Activated T-cell treated with anti-CD3 and anti-CD28 coated beads, Interleukin-2, amount 50 U/mL, for 1 hour (primary cell): ENCODE results near the gene EDEM1.

ENCODE experiments used
- DNase-seq: peaks from one replicate; pipeline ENCODE4 v3.0.0-alpha.2; 2020

EDEM1 gene

DNA sequence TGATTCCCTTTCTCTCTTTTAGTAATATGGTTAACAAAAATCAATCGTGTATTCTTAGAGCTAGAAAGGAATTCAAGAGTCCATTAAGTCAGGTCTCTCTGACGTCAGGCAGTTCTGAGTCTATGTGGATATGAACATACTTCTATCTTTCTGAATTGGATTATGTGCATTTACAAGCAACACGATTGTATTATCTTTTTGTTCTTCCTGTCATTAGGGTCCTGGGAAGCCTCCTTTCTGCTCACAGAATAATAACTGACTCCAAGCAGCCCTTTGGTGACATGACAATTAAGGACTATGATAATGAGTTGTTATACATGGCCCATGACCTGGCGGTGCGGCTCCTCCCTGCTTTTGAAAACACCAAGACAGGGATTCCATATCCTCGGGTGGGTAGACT lies 14.0 kb downstream of the EDEM1 start:
- DNase-seq, result no peak

DNA sequence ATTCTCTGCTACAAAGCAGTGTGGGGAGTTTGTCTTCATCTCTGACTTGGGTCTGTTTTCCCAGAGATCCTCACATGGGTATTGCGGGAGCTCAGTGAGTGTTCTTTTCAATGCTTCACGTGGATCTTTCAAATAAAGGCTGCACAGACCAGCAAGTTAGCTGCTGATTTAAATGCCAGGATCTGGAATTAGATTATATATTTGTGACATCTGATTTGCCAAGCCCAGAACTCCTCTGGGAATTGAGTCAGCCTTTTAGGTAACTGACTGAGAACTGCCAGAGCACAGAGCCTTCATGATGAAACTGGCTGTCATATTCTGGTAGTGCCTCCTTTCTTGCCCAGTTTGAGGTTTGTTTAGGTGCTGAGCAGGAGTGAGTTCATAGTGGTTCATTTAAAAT lies 14.7 kb downstream of the EDEM1 start:
- no peak for DNase-seq

DNA sequence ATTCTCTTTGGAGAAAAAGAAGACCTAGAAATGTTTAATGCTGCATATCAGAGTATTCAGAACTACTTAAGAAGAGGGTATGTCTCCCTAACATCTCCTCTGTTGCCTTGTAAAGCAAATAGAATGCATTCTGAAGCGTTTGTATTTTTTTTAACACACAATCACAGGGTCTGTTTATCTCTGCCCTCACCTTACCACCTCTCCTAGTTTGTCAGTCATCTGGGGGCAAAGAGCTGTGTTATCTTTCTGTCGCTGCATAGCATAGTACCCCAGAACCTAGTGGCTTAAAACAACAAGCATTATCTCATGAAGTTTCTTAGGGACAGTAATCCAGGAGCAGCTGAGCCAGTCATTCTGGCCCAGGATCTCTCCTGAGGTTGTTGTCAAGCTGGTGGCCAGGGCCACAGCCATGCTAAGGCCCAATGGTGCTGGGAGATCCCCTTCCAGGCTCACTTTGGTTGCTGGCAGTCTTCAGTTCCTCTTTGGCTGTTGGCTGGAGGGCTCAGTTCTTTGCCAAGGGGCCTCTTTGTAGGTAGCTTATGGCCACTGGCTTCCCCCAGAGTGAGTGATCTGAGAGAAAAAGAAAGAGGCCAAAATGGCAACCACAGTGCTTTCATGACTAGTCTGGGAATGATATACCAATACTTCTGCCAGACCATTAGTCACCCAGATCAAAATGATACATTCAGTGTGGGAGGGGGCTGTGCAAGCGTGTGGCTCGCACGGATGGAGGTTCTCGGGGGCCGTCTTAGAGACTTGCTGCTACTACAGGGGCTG lies 17.8 kb downstream of the EDEM1 start:
- DNase-seq, result no peak

DNA sequence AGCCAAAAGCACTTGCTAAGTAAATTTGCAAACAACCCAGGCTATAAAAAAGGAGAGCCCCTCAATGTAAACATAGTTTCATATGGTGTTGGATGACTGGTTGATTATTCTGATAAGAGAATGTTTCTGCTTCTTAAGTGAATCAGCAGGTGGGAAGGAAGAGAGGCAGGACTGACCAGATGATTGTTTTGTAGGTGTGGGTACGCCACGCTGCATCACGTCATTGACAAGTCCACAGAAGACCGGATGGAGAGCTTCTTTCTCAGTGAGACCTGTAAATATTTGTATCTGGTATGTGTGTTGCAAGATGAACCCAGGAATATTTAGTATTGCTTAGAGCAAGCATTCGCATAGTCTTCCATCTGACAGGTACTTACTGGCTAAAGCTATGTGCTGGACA lies 23.4 kb downstream of the EDEM1 start:
- no peak for DNase-seq

DNA sequence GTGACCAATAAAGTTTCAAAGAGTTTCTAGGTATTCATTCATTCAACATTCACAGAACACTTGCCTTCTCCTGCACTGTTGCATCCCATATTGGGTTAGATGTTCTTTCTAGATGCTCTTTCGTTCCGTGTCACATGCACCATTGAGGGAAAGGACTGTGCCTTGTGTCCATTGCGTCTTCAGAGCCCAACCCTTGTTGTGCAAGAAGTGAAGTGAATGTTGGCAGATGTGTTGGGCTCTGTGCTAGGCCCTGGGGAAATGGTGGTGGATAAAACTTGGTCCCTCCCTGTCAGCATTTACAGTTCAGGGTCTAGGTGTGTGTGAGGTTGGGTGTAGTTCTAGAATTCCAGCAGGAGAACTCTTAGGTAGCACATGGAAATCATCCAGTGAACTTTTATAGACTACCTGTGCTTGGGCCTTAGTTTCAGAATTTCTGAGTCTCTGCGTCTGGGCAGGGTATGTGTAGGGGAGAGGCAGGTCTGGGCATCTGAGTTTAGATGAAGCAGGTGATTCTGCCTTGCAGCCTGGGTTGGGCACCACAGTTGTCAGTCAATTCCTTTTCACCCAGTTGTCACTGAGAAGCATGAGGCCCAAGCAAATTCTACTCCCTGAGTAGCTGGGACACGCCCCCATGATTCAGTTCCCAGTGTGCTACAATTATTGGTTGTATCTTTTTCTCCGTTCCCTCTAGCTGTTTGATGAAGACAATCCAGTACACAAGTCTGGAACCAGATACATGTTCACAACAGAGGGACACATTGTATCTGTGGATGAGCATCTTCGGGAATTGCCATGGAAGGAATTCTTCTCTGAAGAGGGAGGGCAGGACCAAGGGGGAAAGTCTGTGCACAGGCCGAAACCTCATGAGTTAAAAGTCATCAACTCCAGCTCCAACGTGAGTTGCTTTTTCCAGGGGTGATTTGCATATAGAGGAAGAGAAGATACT lies 25.4 kb downstream of the EDEM1 start:
- no peak for DNase-seq

DNA sequence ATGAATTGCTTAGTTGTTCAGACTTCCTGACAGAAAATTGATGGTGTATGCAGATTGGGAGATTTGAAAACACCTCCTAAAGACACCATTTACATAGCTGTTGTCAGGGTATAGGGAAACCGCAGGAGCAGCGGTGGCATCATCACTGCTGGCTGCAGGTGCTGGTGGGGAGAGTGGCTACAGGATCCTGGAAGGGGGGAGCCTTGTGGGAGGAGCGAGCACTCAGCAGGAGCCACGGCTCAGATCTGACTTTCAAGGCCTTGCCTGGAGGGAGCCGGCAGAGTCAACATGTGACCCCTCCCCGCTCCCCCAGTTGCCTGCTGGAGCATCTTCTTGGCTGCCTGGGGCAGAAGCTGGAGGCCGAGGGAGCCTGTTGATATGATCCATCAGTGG lies 26.1 kb downstream of the EDEM1 start:
- no peak for DNase-seq

DNA sequence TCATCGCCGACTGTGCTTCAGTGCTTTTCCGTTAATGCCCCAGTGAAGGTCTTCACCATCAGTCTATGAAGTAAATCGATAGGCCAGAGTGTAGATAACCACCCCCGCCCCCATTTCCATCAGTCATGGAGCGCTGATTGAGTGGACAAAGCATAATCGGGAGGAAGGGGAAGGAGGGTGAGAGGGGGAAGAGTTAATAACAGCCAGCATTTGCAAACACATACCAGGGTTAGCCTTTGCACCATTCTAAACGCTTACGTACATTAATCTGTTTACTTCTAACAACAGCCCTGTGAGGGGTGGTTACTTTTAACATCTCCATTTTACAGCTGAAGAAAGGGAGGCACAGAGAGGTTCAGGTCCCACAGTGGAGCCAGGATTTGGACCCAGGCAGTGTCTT lies 26.8 kb downstream of the EDEM1 start:
- no peak for DNase-seq

DNA sequence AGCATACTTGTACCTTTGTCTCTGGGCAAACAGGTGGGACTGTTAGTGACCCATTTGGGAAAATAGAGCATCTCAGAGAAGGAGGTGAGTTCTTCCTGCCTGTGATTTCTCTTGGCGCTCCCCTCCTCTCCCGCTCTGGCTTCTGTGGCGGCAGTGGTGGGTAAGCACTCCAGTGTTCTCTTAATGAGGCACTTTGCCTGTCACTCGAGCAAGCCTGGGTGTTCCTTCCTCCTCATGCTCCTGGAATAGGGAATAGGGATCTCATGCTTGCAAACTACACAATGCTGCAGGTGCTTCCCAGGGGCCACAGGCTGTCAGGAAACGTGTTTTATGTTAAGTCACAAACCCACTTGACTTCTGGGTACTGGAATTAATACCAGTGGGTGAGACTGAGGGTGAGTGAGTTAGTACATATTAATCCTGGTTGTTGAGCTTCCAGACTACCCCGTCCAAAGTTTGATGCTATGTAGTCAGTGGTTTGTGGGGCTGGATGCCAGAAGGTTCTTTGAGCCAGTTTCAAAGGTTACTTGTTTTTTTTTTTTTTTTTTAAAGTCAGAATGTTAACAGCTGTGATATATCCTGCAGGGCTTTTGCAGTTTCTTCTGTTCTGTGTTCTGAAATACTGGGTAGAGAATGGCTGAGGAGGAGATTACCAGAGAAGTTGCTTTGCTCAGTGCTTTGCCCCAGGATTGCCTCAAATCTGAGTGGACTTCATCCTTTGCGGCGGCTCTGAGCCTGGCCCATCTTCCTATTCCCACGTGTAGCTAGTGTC lies 30.5 kb downstream of the EDEM1 start:
- no peak for DNase-seq

DNA sequence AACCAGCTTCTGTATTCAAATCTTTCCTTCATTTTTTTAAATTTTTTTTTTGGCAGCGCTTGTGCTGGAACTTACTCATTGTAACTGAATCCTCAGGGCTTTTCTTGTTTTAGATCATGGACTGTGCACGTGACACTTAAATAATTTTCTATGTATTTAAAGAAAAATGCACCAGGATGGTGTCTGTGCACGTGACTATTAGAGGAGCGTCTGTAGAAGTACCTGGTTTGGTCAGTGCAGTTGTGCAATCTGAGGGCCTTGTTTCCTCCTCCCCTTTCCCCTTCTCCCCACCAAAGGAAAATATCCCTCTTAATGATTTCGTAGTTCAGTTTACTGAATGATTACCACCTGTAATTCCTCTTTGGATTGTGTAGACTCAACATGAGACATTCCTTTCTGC lies 31.3 kb downstream of the EDEM1 start:
- DNase-seq, result no peak

DNA sequence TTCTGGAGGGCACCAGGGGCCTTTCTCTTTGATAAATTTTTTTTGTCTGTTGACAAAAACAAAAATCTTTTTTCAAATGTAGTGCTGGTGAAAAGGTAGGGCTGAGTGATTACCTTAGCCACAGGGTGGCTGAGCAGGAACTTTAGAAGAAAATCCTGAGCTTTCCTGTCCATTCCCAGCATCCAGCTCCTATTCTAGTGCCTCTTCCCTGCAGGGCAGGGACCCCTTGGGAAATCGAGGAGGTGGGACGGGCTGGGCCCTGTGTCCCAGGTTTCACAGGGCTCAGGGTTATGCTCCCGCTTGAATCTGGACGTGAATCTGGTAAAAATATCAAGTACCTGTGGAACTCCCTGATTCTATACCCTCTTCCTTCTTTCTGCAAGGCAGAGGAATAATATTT lies 31.7 kb downstream of the EDEM1 start:
- no peak for DNase-seq

DNA sequence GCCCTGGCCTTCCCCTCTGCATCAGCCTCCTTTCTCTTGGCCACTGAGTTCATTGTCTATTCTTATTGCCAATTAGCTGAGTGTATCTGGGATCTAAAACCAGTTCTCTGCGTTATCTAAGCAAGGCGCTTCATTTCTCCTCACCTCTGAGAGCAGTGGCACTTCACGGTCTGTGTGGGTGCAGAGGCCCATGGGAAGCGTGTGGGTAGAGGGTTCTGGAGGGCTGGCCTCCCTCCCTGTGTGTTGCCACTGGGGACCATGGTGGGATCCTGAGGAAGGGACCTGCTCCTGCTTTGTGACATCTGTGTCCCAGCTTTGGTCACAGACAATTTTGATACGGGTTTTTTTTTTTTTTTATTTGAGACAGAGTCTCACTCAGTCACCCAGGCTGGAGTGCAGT lies 32.7 kb downstream of the EDEM1 start:
- DNase-seq, result no peak

DNA sequence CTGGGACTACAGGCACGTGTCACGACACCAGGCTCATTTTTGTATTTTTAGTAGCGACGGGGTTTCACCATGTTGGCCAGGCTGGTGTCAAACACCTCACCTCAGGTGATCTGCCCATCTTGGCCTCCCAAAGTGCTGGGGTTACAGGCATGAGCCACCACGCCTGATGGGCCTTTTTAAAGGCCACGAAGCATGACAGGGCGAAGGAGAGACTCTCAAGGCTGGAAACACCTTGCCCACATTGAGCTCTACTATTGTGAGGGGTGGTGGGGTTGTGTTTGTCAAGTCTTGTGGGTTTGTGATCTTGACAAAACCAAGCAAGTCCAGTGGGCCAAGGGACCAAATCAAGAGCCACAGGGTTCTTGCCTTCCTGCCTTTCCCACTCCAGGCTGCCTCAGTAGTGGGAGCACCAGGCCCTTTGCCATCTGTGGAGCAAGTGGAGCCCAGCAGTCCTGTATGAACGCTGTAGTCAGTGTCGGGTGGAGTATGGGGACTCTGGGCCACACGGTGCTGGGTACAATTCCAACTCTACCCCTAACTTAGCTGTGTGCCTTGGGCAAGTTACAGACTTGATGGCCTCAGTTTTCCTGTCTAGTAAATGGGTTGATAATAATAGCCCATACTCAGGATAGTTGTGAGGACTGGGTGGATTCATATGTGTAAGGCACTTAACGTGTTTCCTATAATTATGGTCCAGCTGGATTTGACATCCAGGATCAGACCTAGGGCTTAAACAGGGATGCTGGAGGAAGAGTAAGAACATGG lies 33.3 kb downstream of the EDEM1 start:
- DNase-seq, result no peak

DNA sequence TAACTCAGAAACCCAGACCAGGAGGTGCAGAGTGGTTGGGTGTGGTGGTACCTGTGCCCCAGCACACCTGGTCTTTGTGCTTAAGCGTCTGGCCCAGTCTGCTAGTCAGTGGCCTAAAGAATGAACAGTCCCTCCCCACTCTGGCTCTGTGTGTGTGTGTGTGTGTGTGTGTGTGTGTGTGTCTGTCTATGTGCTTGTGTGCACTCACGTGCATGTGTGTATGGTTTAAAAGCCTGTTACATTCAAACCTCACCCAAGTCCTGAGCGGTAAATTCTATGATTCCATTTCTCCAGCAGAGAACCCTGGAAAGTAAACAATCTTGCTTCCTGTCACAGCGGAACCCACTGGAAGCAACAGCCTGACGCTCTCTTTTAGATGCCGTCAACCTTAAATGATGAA lies 34.2 kb downstream of the EDEM1 start:
- no peak for DNase-seq

DNA sequence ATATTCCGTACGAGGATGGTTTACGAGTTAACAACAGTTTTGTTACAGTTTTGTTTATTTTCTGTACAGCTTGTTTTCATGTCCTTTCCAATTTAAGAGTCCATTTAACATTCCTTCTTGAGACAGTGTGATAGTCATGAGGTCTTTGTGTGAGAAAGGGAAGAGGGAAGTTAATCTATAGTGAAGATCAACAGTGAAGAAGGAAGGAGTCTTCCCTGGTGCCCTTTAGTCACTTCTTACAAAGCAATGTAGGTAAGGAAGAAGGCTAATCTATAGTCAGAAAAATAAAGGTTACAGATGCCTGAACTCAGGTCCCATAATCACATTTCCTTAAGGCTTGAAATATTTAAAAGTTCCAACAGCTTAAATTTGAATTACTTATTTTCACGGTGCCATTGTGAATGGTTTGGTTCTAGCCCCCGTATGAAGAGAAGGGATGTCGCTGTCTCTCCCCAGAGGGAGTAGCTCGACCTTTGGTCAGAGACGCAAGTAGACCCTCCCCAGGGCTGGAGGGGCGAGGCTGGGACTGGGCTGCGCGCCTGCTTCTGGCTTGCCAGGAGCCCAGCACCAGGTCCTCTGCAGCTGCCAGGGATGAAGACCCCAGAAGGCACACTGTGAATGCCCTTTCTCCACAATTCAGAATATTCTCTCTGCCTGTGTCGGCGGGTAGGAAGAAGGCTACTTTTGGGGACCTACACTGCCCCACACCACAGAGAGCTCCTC lies 34.9 kb downstream of the EDEM1 start:
- DNase-seq, result no peak

DNA sequence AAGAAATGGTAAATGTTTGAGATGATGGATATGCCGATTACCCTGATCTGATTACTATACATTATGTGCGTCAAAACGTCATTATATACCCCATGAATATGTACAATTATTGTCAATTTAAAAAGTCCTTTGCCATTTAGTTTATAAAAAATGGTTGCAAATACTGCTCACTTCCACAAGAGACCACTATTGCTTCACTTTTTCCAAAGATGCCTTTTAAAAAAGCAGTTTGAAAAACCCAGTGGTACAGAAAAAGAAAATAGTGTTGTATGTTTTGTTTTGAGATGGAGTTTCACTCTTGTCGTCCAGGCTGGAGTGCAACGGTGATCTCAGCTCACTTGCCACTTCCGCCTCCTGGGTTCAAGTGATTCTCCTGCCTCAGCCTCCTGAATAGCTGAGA lies 39.3 kb downstream of the EDEM1 start:
- no peak for DNase-seq

DNA sequence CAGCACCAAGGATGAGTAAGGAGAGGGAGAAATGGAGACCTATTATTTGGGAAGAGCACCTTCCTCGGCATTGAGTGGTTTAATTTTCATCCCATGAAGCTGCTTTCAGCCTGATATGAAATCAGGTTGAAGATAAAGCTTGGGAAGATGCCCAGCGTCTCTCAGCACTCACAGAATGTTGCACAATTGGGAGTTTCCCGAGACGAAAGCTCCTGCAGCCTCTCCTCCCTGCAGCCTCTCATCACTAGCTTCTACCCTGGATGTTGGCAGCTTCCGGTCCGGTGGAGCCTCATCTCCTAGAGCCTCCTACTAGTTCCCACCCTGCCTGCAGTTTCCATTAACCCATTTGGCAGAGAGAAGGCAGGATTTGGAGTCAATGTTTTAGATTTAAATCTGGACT lies 40.3 kb downstream of the EDEM1 start:
- DNase-seq, result no peak

DNA sequence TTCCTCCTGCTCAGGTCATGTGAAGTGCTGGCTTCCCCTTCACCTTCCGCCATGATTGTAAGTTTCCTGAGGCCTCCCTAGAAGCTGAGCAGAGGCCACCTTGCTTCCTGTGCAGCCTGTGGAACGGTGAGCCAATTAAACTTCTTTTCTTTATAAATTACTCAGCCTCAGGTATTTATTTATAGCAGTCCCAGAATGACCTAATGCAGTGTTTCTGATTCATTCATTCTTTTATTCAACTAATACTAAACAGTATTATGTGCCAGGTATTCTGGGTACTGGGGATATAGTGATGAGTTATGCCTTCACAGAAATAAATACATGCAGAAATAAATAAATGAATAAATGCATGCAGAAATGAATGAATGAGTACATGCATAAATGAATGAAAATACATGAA lies 41.9 kb downstream of the EDEM1 start:
- no peak for DNase-seq

DNA sequence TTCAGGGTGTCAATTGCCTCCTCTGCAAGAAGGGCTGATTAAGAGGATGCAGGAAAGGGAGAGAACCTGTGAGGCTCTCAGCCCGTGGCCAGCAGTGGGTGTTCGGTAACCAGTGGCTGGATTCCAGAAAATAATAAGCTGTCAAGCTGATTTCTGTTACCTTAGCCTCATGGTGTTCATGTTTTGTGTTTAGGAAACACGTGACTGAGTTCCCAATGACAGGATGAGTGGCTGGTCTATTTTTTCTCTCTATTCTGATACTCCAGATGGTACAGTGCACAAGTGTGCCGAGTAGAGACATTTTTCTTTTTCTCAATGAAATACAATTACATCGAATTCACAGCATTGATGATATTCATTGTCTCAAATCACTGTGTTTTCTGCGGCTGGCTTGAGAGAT lies 43.6 kb downstream of the EDEM1 start:
- DNase-seq, result no peak

DNA sequence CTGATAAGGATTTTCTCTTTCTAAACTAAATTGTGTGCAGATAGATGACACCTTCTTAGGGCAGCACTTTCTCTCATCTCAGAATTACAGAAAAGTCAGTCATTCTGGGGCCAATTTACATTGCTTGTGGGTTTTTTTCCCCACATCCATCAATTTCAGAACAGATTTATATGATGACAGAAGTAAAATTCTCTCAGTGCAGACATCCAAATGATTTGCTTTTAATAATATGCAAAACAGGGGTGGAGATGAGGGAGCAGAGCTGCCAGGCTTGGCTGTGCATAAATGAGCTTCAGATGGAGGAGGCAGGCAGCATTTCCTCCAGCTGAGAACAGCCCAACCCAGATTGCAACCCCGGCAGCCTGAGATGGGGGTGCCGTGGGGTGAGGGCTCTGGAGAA lies 44.0 kb downstream of the EDEM1 start:
- no peak for DNase-seq

DNA sequence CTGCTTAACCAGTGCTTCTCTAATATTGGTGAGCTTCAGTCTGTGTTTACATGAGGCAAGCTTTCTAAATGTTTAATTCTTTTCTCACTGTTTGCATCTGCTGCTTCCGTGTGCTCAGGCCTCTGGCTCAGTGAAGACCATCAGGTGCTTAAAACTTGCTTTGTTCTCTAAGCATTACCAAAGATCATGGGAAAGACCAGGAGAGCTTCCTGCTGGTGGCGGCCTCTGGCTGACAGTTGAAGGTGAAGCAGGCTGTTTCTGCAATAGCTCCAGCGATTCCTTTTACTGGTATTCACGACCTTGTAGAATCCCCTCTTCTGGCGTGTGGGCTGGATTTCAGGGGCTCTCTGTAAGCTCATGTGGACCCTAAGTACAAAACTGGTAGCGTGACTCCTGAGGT lies 45.1 kb downstream of the EDEM1 start:
- DNase-seq, result no peak

DNA sequence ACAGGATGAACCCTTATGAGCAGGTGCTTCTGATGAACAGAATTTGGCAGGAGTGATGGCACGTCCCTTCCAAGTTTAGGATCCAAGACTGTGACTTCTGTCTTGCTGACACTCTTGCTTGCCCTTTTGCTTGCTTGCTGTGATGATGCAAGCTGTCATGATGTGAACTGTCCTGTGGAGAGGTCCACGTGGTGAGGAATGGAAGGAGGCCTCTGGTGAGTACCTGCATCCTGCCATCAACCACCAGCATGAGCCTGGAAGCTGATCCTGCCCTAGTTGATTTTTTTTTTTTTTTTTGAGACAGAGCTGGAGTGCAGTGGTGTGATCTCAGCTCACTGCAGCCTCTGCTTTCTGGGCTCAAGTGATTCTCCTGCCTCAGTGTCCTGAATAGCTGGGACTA lies 45.5 kb downstream of the EDEM1 start:
- DNase-seq, result no peak

DNA sequence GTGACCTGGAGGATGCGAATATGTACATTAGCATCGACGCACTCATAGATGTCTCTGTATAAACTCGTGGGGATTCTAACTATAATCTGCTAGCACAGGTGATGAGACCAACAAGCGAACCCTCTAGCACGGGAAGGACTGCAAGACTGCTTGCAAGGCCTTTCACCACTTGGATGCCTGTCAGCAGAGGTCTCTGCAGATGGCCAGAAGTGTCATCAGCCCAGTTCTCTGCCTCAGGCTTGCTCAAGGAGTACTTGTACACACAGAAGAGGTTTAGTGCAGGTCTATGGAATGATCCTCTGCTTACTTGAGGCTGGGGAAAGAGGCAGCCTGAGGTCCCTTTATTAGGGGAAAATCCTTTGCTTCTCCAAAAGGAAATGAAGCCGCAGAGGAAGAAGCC lies 48.1 kb downstream of the EDEM1 start:
- no peak for DNase-seq
